ENCODE results near the gene MOGAT1.
"Not testable (repeated sequence)": the region's sequence is repeated elsewhere in the genome, so short reads cannot be mapped to it uniquely, and the experiment has no call there.

The MOGAT1 gene

DNA sequence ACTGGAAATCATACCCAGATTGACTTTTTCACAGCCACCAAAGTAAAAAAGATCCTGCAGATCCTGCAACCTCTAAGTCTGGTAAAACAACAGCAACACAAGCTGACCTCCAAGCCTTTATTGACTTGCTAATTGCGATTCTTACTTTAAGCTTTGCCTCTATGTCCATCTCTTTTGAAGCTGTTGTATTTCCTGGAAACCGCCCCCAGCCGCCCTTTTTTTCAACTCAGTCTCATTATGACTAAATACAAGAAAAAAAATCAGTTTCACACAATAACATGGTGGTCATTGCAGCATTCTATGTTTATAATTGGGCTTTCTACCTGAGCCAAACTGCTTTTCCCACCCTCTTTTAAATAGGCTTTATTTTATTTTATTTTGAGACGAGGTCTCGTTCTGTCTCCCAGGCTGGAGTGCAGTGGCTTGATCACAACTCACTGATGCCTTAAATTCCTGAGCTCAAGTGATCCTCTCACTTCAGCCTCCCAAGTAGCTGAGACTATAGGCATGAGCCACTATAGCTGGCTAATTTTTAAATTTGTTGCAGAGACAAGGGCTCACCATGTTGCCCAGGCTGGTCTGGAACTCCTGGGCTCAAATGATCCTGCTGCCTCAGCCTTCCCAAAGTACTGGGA lies 76.2 kb downstream of the MOGAT1 start:
- no peak for DNase-seq

DNA sequence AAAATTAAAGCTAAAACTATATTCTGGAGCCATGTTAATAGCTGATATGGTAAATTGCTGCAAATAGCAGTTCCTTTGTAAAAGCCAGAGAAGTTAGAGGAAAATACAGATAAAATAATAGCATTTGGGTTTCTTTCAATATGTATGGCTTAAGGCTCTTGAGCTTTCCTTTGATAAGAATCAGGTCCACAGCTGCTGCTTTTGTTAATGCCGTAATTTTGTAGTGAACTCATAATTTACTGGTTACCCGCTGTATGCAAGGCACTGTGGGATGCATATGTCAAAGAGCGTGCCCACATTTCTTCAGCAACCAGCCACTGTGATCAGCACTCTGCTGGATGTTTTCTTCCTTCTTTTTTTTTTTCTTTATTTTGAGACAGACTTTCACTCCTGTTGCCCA lies 79.1 kb downstream of the MOGAT1 start:
- no peak for DNase-seq

DNA sequence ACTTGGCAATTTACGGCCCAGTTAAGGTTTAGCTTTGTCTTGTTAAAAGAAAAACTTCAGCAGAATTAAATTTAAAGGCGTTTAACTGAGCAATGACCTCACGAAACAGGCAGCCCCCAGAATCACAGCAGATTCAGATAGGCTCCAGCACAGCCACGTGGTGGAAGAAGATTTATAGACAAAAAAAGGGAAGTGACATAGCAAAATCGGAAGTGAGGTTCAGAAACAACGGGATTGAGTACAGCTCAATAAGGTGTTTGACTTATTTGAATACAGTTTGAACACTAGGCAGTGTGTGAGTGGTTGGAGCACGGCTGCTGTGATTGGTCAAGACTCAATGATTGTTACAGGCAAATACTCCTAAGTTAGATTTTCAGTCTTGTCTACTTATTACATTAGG lies 79.8 kb downstream of the MOGAT1 start:
- no peak for DNase-seq

DNA sequence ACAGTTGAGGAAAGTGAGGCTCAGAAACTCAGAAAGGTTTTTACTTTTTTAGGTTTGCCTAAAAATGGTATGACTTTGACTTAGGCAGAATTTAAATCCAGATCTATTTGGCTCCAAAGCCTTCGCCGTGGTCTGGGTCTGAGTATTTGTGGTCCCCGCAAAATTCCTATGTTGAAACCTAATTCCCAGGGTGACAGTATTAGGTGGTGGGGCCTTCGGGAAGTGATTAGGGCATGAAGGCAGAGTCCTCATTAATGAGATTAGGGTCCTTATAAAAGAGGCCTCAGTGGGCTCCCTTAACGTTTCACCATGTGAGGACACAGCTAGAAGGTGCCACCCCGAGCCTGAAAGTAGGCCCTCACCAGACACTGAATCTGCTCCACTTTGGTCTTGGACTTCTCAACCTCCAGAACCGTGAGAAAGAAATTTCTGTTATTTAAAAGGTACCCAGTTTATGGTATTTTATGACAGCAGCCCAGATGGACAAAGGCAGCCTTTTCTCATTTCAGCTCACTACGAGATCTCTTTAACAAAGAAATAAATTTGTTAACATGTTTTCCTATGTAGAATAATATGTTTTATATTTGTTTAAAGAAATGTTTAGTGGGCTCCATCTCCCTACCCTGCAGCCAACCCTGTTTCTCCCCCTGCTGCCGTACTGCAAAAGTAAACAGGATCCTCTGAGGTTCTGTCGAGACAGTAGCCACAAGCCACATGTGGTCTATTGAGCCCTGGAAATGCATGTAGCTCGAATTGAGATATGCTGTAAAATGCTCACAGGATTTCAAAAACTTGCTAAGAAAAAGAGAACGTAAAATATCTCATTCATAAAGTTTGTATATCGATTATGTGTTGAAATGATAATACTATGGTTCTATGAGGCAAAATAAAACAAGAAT lies 80.6 kb downstream of the MOGAT1 start:
- no peak for DNase-seq

DNA sequence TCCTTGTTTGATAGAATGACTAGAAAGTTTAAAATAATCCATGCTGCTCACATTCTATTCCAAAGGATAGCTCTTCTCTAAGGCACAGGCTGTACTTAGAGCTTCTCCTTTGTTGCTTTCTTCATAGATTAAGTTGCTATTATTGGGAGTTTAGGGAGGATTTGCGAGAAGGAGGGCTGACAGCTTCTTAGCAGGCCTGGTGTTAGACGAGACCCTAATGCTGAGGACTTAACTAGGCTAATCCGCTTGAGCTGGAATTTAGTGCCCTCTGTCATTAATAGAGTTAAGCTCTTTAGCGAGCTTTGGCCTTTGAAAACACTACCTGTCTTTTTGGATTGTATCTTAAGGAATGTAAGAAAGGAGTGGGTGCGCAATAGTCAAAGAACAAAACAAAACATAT lies 81.3 kb downstream of the MOGAT1 start:
- DNase-seq: no peak

DNA sequence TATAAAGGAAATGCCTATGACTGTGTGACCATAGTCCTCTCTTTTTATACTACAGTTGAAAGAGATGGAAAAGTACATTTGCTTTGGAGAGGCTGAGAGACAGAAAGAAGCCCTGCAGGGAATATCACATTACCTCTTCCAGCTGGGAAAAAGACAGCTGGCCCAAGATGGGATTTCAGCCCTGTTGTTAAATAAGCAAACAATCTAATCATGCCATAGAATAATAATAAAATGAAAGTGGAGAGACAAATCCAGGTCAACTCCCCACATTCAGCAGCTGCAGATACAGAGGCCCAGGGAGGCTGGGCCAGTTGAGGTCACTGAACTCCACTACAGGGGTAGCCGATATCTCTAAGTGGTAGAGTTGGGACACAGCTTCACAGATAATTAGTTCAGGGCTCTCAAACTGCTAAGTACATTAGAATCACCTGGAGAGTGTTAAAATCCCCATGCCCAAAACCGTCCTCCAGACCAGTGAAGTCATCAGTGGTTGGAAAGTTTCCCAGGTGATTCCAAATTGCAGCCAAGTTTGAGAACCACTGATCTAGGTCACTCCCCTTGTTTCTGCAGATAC lies 81.9 kb downstream of the MOGAT1 start:
- peak; percentile 65 for DNase-seq

DNA sequence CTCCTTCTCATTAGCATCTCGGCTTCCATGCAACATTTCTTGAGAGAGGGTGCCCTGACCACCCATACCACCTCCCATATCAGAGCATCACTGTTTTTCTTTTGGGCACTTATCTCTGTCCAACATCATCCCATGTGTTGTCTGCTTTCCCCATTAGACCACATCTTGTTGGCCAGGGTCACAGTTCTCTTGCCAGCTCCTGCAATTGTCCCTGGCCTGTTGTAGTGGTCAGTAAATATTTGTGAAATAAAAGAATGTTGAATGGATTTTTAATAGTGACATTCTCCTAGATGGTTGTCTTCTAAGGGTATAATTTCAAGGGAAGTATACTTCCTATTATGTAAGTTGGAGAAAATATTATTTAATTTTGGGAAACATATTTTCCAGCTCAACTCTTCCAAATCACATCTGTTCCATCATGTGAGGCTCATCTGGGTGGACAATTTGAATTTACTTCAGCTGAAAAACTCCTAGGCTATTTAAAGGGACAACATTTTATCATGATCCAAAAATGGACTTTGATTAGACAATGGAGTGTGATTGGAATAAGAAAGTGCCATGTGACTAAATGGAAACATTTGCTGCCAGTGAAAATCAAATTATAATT lies 83.0 kb downstream of the MOGAT1 start:
- no peak for DNase-seq

DNA sequence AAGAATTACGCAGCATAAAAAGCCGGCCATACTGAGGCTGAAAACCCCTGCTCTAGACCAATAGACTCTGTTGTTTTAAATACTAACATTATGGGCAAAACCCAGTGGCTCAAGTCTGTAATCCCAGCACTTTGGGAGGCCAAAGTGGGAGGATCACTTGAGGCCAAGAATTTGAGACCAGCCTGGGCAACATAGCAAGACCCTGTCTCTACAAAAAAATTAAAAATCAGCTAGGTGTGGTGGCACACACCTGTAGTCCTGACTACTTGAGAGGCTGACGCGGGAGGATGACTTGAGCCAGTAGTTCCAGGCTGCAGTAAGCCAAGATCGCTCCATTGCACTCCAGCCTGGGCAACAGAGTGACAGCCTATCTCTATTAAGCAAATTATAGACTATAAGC lies 84.1 kb downstream of the MOGAT1 start:
- not testable (repeated sequence) for DNase-seq

DNA sequence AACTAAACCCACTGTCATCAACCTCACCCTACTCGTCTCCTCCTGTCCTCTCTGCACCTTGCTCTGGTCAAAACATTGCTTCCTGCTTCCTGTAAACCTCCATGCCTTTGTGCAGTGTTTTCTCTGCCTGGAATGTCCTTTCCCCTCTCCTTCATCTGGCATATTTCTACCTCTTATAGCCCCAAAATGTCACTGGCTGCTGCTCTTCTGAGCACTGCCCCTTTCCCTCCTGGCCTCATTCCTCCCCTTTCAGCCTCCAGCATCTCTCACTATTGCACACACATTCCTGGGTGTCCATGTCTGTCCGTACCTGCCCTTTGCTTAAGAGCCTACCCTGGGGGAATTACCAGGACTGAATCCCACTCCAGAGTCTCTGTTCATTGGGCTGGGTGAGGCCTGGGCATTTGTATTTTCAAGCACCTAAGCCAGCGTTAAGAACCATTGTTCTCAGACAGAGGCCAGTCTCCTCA lies 84.9 kb downstream of the MOGAT1 start:
- no peak for DNase-seq

DNA sequence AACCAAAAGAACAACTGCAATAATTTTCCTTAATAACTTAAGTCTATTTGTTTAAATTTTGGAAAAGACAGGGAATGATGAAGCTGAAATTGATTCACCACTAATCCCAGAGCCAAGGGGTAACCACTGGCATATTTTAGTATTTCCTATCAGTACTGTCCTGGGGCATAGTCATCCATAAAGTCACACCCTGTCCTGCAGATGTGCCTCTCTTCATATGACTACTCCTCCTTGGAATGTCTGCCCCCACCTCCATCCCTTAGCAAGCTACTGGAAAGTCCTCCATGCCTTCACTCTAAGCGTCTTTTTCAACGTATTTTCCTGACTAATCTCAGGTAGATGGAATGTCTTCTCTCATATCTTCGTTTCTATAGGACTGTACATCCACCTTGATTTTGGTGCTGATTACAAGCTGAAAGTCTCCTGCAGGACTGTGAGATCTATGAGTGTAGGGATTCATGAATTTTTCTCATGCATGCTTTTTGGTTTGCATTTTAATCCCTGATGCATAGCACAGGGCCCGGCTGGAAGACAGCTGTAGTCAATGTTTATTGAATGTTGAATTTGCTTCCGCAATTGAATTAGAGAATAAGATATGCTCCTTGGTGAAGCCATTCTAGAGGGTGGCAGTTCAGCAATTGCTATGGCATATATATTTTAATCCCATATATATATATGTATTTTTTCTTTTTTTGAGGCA lies 85.6 kb downstream of the MOGAT1 start:
- DNase-seq: no peak

Data from NCI-H2107 (cell line).